ENCODE measurements around the gene RNU4-1. TPM values are rescaled to one million over a fixed set of nuclear protein-coding genes. Genes with fewer than 3 reads are reported as not detected.
"Not testable (repeated sequence)": the region's sequence is repeated elsewhere in the genome, so short reads cannot be mapped to it uniquely, and the experiment has no call there.

Gene RNU4-1
- total RNA-seq, 1 experiment from 2014 or later, result not detected

GRCh38 chr12:120249266-120249874 lies 43.7 kb downstream of the RNU4-1 start:
- no peak for DNase-seq
- Histone ChIP-seq H3K27me3 (no peaks in the 10 kb centered on the region), H3K36me3 (peaks cover 36% of the 10 kb centered on the region), H3K9me3 (no peaks in the 10 kb centered on the region), H3K4me3 (no peak overlapping the region)

- Histone ChIP-seq H3K4me3 (no peak overlapping the region), H3K36me3 (peaks cover 30% of the 10 kb centered on the region), H3K27me3 (no peaks in the 10 kb centered on the region), H3K9me3 (no peaks in the 10 kb centered on the region)
- no peak for DNase-seq
Observed at GRCh38 chr12:120247621-120248030, 45.4 kb downstream of the RNU4-1 start.

GRCh38 chr12:120247183-120247582 lies 45.9 kb downstream of the RNU4-1 start:
- no peaks in the 10 kb centered on the region for H3K27me3 ChIP-seq
- H3K9me3 ChIP-seq, result no peaks in the 10 kb centered on the region
- peaks cover 26% of the 10 kb centered on the region for H3K36me3 ChIP-seq
- DNase-seq, result no peak
- no peak overlapping the region for H3K4me3 ChIP-seq

GRCh38 chr12:120246705-120247104 lies 46.3 kb downstream of the RNU4-1 start:
- not testable (repeated sequence) for H3K9me3 ChIP-seq, H3K27me3 ChIP-seq, DNase-seq, H3K4me3 ChIP-seq
- peaks cover 26% of the 10 kb centered on the region for H3K36me3 ChIP-seq

Other genes starting within 250 kb of the RNU4-1 start
- gene RAB35, start 176.5 kb downstream of the RNU4-1 start, total RNA-seq (2014; rRNA removed; shearing (Covaris generic); ENCODE audit: low replicate concordance), result 53.3 and 57.1 TPM in 2 replicates
- gene GCN1, start 98.5 kb downstream of the RNU4-1 start, total RNA-seq (2014; rRNA removed; shearing (Covaris generic); ENCODE audit: low replicate concordance), result 39.6 and 76.8 TPM in 2 replicates
- gene RPLP0, start 92.1 kb downstream of the RNU4-1 start, total RNA-seq (2014; rRNA removed; shearing (Covaris generic); ENCODE audit: low replicate concordance), result 5,975 and 7,875 TPM in 2 replicates
- 6.4 and 11.5 TPM in 2 replicates for gene PXN, start 27.5 kb downstream of the RNU4-1 start, total RNA-seq (2014; rRNA removed; shearing (Covaris generic); ENCODE audit: low replicate concordance)
- not detected in 2 replicates for gene RNU4-2, start 1.3 kb downstream of the RNU4-1 start, total RNA-seq (2014; rRNA removed; shearing (Covaris generic); ENCODE audit: low replicate concordance)
- gene SIRT4, start 9.1 kb upstream of the RNU4-1 start, total RNA-seq (2014; rRNA removed; shearing (Covaris generic); ENCODE audit: low replicate concordance), result 0.33 TPM in 1 of 2 replicates, not detected in the other
- not detected in 2 replicates for gene PLA2G1B, start 34.5 kb upstream of the RNU4-1 start, total RNA-seq (2014; rRNA removed; shearing (Covaris generic); ENCODE audit: low replicate concordance)
- not detected in 2 replicates for gene MSI1, start 75.9 kb upstream of the RNU4-1 start, total RNA-seq (2014; rRNA removed; shearing (Covaris generic); ENCODE audit: low replicate concordance)
- 359 and 816 TPM in 2 replicates for gene COX6A1, start 144.9 kb upstream of the RNU4-1 start, total RNA-seq (2014; rRNA removed; shearing (Covaris generic); ENCODE audit: low replicate concordance)
- gene TRIAP1, start 153.1 kb upstream of the RNU4-1 start, total RNA-seq (2014; rRNA removed; shearing (Covaris generic); ENCODE audit: low replicate concordance), result 40.3 and 41.4 TPM in 2 replicates
- 14.8 and 15.5 TPM in 2 replicates for gene GATC, start 153.2 kb upstream of the RNU4-1 start, total RNA-seq (2014; rRNA removed; shearing (Covaris generic); ENCODE audit: low replicate concordance)
- 332 and 366 TPM in 2 replicates for gene SRSF9, start 176.5 kb upstream of the RNU4-1 start, total RNA-seq (2014; rRNA removed; shearing (Covaris generic); ENCODE audit: low replicate concordance)
- gene DYNLL1, start 202.9 kb upstream of the RNU4-1 start, total RNA-seq (2014; rRNA removed; shearing (Covaris generic); ENCODE audit: low replicate concordance), result 472 and 685 TPM in 2 replicates
- 17.1 and 27.0 TPM in 2 replicates for gene COQ5, start 235.9 kb upstream of the RNU4-1 start, total RNA-seq (2014; rRNA removed; shearing (Covaris generic); ENCODE audit: low replicate concordance)
- gene RNF10, start 241.1 kb upstream of the RNU4-1 start, total RNA-seq (2014; rRNA removed; shearing (Covaris generic); ENCODE audit: low replicate concordance), result 64.1 and 102 TPM in 2 replicates